Liver (tissue), 9 donors: Measurements from ENCODE around the gene CAV1. TPM values are rescaled to one million over a fixed set of nuclear protein-coding genes. Genes with fewer than 3 reads are reported as not detected.

ENCODE experiments used
- DNase-seq: peaks from one replicate; pipeline ENCODE4 v3.0.0-alpha.2; 2017; ENCODE audit warnings: low spot score
- H3K27ac ChIP-seq, 2 donors: one replicate each; pipeline ENCODE4 v1.7.0; 2013; ENCODE audit warnings: inconsistent platforms in 2 of 2, low read length in 2 of 2, control low read depth in 1 of 2, low read depth in 1 of 2, mild to moderate bottlenecking in 1 of 2
- H3K27me3 ChIP-seq, 4 donors: one replicate each; pipeline versions ENCODE4 v1.6.1 to v1.7.0; 2013; ENCODE audit warnings: low read length in 3 of 4, inconsistent platforms in 1 of 4, mild to moderate bottlenecking in 1 of 4, moderate library complexity in 1 of 4; ENCODE audit not compliant: control insufficient read depth in 4 of 4, insufficient read depth in 4 of 4
- H3K36me3 ChIP-seq, 4 donors: one replicate each; pipeline versions ENCODE4 v1.6.1 to v1.7.0; 2013; ENCODE audit warnings: low read length in 3 of 4, mild to moderate bottlenecking in 3 of 4, low read depth in 1 of 4, moderate library complexity in 1 of 4; ENCODE audit not compliant: control insufficient read depth in 4 of 4, insufficient read depth in 3 of 4
- H3K4me1 ChIP-seq, 4 donors: one replicate each; pipeline versions ENCODE4 v1.6.1 to v1.7.0; 2013; ENCODE audit warnings: low read length in 3 of 4, mild to moderate bottlenecking in 3 of 4, moderate library complexity in 1 of 4; ENCODE audit not compliant: control insufficient read depth in 4 of 4, insufficient read depth in 4 of 4
- H3K4me3 ChIP-seq, 3 donors: one replicate each; pipeline versions ENCODE4 v1.6.1 to v1.7.0; 2013; ENCODE audit warnings: low read length in 3 of 3, control low read depth in 1 of 3, low read depth in 1 of 3, mild to moderate bottlenecking in 1 of 3
- H3K9ac ChIP-seq, 2 donors: one replicate each; pipeline ENCODE4 v1.7.0; 2013; ENCODE audit warnings: low read length in 2 of 2, mild to moderate bottlenecking in 2 of 2, moderate library complexity in 2 of 2, control low read depth in 1 of 2, low read depth in 1 of 2
- H3K9me3 ChIP-seq, 4 donors: one replicate each; pipeline versions ENCODE4 v1.6.1 to v1.7.0; 2013; ENCODE audit warnings: low read length in 3 of 4; ENCODE audit not compliant: control insufficient read depth in 4 of 4
- ATF3 ChIP-seq: IDR thresholded peaks from 2 replicates; pipeline ENCODE4 v1.6.1; 2016; ENCODE audit warnings: antibody characterized with exemption
- CTCF ChIP-seq: fragments of 150-350 bp; IDR thresholded peaks from 2 replicates; pipeline ENCODE4 v1.5.1; 2017; ENCODE audit warnings: improper control_type of control experiment, low read depth, low read length; ENCODE audit not compliant: missing input control
- EGR1 ChIP-seq, 2 donors: IDR thresholded peaks; 2 replicates each; pipeline ENCODE4 v1.6.1; 2016 to 2018; ENCODE audit warnings: antibody characterized with exemption in 2 of 2, low read depth in 2 of 2
- FOXA1 ChIP-seq: IDR thresholded peaks from 2 replicates; pipeline ENCODE4 v1.6.1; 2016; ENCODE audit warnings: antibody characterized with exemption
- FOXA2 ChIP-seq: IDR thresholded peaks from 2 replicates; pipeline ENCODE4 v1.6.1; 2016; ENCODE audit warnings: antibody characterized with exemption
- GABPA ChIP-seq, 2 donors: IDR thresholded peaks in 1 of 2; conservative IDR thresholded peaks in 1 of 2; 2 replicates each; pipeline ENCODE4 v1.6.1; 2016; ENCODE audit warnings: antibody characterized with exemption in 2 of 2, mild to moderate bottlenecking in 1 of 2, moderate library complexity in 1 of 2
- HNF4A ChIP-seq, 2 donors: conservative IDR thresholded peaks; 2 replicates each; pipeline ENCODE4 v1.6.1; 2016; ENCODE audit warnings: antibody characterized with exemption in 2 of 2, mild to moderate bottlenecking in 2 of 2
- HNF4G ChIP-seq: IDR thresholded peaks from 2 replicates; pipeline ENCODE4 v1.6.1; 2016; ENCODE audit warnings: antibody characterized with exemption
- JUND ChIP-seq, 2 donors: IDR thresholded peaks; 2 replicates each; pipeline ENCODE4 v1.6.1; 2016; ENCODE audit warnings: antibody characterized with exemption in 2 of 2
- MAX ChIP-seq: IDR thresholded peaks from 2 replicates; pipeline ENCODE4 v1.6.1; 2016; ENCODE audit warnings: antibody characterized with exemption
- NR2F2 ChIP-seq: IDR thresholded peaks from 2 replicates; pipeline ENCODE4 v1.6.1; 2016; ENCODE audit warnings: antibody characterized with exemption
- RAD21 ChIP-seq, 2 donors: IDR thresholded peaks; 2 replicates each; pipeline ENCODE4 v1.6.1; 2016; ENCODE audit warnings: antibody characterized with exemption in 2 of 2, mild to moderate bottlenecking in 2 of 2
- REST ChIP-seq: IDR thresholded peaks from 2 replicates; pipeline ENCODE4 v1.6.1; 2016; ENCODE audit warnings: antibody characterized with exemption, mild to moderate bottlenecking
- RXRA ChIP-seq, 2 donors: IDR thresholded peaks; 2 replicates each; pipeline ENCODE4 v1.6.1; 2017 to 2018; ENCODE audit warnings: antibody characterized with exemption in 2 of 2, mild to moderate bottlenecking in 1 of 2
- SP1 ChIP-seq: IDR thresholded peaks from 2 replicates; pipeline ENCODE4 v1.6.1; 2018; ENCODE audit warnings: antibody characterized with exemption, mild to moderate bottlenecking
- TAF1 ChIP-seq: conservative IDR thresholded peaks from 2 replicates; pipeline ENCODE4 v1.6.1; 2016; ENCODE audit warnings: antibody characterized with exemption, mild to moderate bottlenecking
- YY1 ChIP-seq: IDR thresholded peaks from 2 replicates; pipeline ENCODE4 v1.6.1; 2016; ENCODE audit warnings: antibody characterized with exemption, mild to moderate bottlenecking
- ZBTB33 ChIP-seq: IDR thresholded peaks from 2 replicates; pipeline ENCODE4 v1.6.1; 2016; ENCODE audit warnings: antibody characterized with exemption
- whole genome bisulfite sequencing: extraction: QIAGEN DNeasy Blood & Tissue Kit; methylation state at CpG from one replicate; pipeline ENCODE4 v1.1.7; 2013; 5-methylcytosine and 5-hydroxymethylcytosine counted together
- polyA plus RNA-seq, 2 donors: library from polyadenylated mRNA; stranded (reverse) in 1 of 2; unstranded in 1 of 2; fragments of 200-250 nt in 1 of 2; fragments of >200 nt in 1 of 2; fragmentation: Nextera tagmentation in 1 of 2; extraction: Ambion mirVana in 1 of 2; gene quantifications; one replicate each; pipeline versions ENCODE4 v1.2.1 to v1.2.3, GENCODE V29; 2013 to 2015
- total RNA-seq, 2 donors: library from RNA; depleted of rRNA; stranded (reverse); fragments of >200 nt; gene quantifications; one replicate each; pipeline ENCODE4 v1.2.3, GENCODE V29; 2014
- donor health status: healthy.
- donor health status: healthy.
- donor health status: healthy.
- donor health status: healthy.
- donor health status: healthy.

CAV1 gene
- total and polyA plus RNA-seq, 4 donors: 9.9 to 13.4 (median 11.6) TPM

GRCh38 chr7:116541951-116542350, 17.1 kb downstream of the CAV1 start:
- Histone ChIP-seq H3K4me1 (no peaks in the 10 kb centered on the region), H3K27me3 (no peaks in the 10 kb centered on the region), H3K9ac (no peak overlapping the region), H3K36me3 (no peaks in the 10 kb centered on the region), H3K27ac (no peak overlapping the region), H3K9me3 (no peaks in the 10 kb centered on the region), H3K4me3 (no peak overlapping the region)
- 81% methylated on average over 3 of the region's 3 CpGs for WGBS
- no peak for DNase-seq
- TF ChIP-seq NR2F2: no peak
- TF ChIP-seq EGR1 (IDR thresholded peaks at IDR 0.05; ENCODE audit: low read depth in 2 of 2): no peak
- TF ChIP-seq FOXA2: no peak
- no peak for TF ChIP-seq REST
- TF ChIP-seq ATF3: no peak
- no peak for TF ChIP-seq JUND (IDR thresholded peaks at IDR 0.05)
- TF ChIP-seq GABPA (IDR thresholded peaks at IDR 0.05 in 1 of 2, conservative IDR thresholded peaks at IDR 0.05 in 1 of 2): no peak
- TF ChIP-seq RAD21 (IDR thresholded peaks at IDR 0.05): no peak
- TF ChIP-seq HNF4G: no peak
- TF ChIP-seq RXRA (IDR thresholded peaks at IDR 0.05): no peak
- no peak for TF ChIP-seq MAX
- no peak for TF ChIP-seq SP1
- TF ChIP-seq HNF4A (conservative IDR thresholded peaks at IDR 0.05): no peak
- TF ChIP-seq ZBTB33: no peak
- TF ChIP-seq TAF1: no peak
- TF ChIP-seq YY1: no peak
- TF ChIP-seq CTCF: no peak
- no peak for TF ChIP-seq FOXA1

GRCh38 chr7:116542618-116543017, 17.8 kb downstream of the CAV1 start:
- H3K9ac ChIP-seq: no peak overlapping the region
- TF ChIP-seq MAX: no peak
- no peak for TF ChIP-seq YY1
- TF ChIP-seq SP1: no peak
- TF ChIP-seq FOXA2: no peak
- TF ChIP-seq HNF4A (conservative IDR thresholded peaks at IDR 0.05): no peak
- no peak for TF ChIP-seq RAD21 (IDR thresholded peaks at IDR 0.05)
- TF ChIP-seq EGR1 (IDR thresholded peaks at IDR 0.05; ENCODE audit: low read depth in 2 of 2): no peak
- no peak for TF ChIP-seq ATF3
- no peak for TF ChIP-seq FOXA1
- H3K4me1 ChIP-seq: no peaks in the 10 kb centered on the region
- H3K4me3 ChIP-seq: no peak overlapping the region
- H3K27me3 ChIP-seq: no peaks in the 10 kb centered on the region
- DNase-seq: no peak
- no peaks in the 10 kb centered on the region for H3K36me3 ChIP-seq
- 93% methylated on average over 2 of the region's 2 CpGs for WGBS
- H3K9me3 ChIP-seq: no peaks in the 10 kb centered on the region
- no peak overlapping the region for H3K27ac ChIP-seq
